ENCODE data around the gene SS18L1.

SS18L1 gene, protein sequence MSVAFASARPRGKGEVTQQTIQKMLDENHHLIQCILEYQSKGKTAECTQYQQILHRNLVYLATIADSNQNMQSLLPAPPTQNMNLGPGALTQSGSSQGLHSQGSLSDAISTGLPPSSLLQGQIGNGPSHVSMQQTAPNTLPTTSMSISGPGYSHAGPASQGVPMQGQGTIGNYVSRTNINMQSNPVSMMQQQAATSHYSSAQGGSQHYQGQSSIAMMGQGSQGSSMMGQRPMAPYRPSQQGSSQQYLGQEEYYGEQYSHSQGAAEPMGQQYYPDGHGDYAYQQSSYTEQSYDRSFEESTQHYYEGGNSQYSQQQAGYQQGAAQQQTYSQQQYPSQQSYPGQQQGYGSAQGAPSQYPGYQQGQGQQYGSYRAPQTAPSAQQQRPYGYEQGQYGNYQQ

DNA sequence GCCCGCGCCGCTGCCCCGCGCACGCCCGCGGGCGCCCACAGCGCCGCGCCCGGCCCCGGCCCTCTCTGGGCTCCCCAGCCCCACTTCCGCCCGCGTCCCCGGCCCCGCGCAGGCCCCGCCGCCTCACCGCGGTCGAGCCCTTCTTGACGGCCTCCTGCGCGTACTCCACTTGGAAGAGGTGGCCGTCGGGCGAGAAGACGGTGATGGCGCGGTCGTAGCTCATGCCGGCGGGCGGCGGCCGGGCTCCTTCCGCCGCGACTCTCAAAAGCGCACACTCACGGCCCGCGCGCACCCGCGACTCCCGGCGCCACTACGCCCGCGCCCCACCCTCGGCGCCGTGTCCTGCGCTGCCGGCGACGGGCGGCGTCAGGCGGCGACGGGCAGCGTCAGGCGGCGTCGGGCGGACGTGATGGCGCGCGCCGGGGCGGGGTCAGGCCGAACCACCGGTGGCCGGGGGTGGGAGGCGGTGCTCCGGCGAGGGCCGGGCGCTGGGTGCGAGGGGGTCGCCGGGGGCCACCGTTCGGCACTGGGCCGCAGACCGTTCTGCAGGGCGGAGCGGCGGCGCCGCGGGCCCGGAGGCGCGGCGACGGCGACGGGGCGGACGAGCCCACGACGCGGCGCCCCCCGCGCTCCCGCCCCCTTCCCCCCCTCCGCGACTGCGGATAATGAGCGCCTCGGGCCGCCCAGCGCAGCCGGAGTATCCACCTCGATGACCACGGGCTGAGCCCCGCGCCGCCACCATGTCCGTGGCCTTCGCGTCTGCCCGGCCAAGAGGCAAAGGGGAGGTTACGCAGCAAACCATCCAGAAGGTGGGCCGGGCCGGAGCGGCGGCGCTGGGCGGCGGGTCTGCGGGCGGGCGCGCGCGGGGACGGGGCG lies at the start of gene SS18L1, which contains the start of gene PSMA7:
Gene SS18L1 (plus strand): TSS at position 689 of the 876 bp plus-strand sequence. CDS start 52 bp downstream, at position 741.
Gene PSMA7 (minus strand): TSS at position 314 of the 876 bp plus-strand sequence. CDS start 91 bp downstream, at position 223.
- Histone ChIP-seq H3K27ac (peak within 1 kb of the TSS; percentile 64), H3K27me3 (ENCODE audit: insufficient read depth, low read depth) (no peaks in the 10 kb centered on the region), H3K4me1 (ENCODE audit: low read depth, poor library complexity, severe bottlenecking) (peaks cover 24% of the 10 kb centered on the region), H4K20me1 (ENCODE audit: insufficient read depth) (peaks cover 28% of the 10 kb centered on the region), H3K79me2 (ENCODE audit: insufficient read depth, low read depth) (peaks cover 78% of the 10 kb centered on the region), H2AFZ (ENCODE audit: low read depth) (0 out of 2 replicates have a peak within 1 kb of the TSS, but pooled peaks have one; percentile 18), H3K4me3 (IDR thresholded peaks at IDR 0.05; ENCODE audit: insufficient read depth, low read depth, low read length) (no peak within 1 kb of the TSS), H3K4me2 (peak within 1 kb of the TSS; percentile 100), H3K9ac (peak within 1 kb of the TSS; percentile 87), H3K36me3 (ENCODE audit: insufficient read depth) (peaks cover 16% of the 10 kb centered on the region; the same call in 1 of the 2 replicates)
- TF ChIP-seq, protein P1, sequence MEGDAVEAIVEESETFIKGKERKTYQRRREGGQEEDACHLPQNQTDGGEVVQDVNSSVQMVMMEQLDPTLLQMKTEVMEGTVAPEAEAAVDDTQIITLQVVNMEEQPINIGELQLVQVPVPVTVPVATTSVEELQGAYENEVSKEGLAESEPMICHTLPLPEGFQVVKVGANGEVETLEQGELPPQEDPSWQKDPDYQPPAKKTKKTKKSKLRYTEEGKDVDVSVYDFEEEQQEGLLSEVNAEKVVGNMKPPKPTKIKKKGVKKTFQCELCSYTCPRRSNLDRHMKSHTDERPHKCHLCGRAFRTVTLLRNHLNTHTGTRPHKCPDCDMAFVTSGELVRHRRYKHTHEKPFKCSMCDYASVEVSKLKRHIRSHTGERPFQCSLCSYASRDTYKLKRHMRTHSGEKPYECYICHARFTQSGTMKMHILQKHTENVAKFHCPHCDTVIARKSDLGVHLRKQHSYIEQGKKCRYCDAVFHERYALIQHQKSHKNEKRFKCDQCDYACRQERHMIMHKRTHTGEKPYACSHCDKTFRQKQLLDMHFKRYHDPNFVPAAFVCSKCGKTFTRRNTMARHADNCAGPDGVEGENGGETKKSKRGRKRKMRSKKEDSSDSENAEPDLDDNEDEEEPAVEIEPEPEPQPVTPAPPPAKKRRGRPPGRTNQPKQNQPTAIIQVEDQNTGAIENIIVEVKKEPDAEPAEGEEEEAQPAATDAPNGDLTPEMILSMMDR (conservative IDR thresholded peaks at IDR 0.05; ENCODE audit: low read depth, low read length), result no peak

DNA sequence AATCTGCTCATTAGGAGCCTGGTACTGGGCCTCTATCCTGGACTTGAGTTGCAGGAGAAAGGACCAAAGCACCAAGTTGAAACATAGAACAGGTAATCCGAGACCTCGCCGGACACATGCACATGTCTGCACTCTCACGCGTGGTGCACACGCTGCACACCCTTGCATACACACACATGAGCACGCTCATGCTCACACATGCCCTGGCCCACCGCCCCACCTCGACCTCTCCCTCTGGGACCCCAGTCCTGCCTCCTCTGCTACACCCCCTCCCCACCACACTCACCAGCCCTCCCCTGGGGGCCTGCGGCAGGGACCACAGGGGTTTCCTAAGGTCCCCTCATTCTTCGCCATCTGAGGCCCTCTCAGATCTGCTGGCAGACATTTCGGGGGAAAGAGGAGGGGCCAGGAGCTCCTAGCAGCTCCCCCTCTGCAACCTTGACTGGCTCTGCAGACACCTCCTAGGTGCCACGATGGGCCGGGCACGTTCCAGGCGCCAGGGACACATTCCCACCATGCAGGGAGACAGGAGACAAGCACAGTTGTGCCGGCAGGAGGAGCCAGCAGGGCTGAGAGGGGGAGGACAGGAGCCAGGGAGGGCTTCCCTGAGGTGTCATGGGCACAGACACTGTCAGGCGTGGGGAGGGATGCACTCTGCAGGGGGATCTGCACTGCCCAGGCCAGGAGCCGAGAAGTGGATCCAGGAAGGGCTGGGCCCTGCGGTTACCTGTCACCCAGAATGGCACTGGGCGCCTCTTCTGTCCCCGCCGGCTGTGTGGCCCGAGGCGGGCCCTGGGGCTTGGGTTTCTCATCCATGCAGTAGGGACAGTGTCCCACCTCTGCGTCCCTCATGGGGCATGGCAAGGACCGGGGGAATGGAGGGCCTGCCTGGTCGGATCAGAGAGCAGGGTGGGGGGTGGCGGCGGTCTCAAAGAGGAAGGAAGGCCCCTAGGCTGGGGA lies 46.9 kb upstream of the SS18L1 start:
- H3K9ac ChIP-seq, result no peak overlapping the region
- no peak overlapping the region for H3K4me3 ChIP-seq (IDR thresholded peaks at IDR 0.05; ENCODE audit: insufficient read depth, low read depth, low read length)
- TF ChIP-seq, protein P1 (conservative IDR thresholded peaks at IDR 0.05; ENCODE audit: low read depth, low read length), result no peak
- H4K20me1 ChIP-seq (ENCODE audit: insufficient read depth), result no peaks in the 10 kb centered on the region
- H3K4me2 ChIP-seq, result no peak overlapping the region
- peaks cover 62% of the 10 kb centered on the region for H3K27me3 ChIP-seq (ENCODE audit: insufficient read depth, low read depth)
- H3K27ac ChIP-seq, result no peak overlapping the region
- H2AFZ ChIP-seq (ENCODE audit: low read depth), result no peak overlapping the region
- no peaks in the 10 kb centered on the region for H3K4me1 ChIP-seq (ENCODE audit: low read depth, poor library complexity, severe bottlenecking)
- no peaks in the 10 kb centered on the region for H3K36me3 ChIP-seq (ENCODE audit: insufficient read depth)
- H3K79me2 ChIP-seq (ENCODE audit: insufficient read depth, low read depth), result no peaks in the 10 kb centered on the region

DNA sequence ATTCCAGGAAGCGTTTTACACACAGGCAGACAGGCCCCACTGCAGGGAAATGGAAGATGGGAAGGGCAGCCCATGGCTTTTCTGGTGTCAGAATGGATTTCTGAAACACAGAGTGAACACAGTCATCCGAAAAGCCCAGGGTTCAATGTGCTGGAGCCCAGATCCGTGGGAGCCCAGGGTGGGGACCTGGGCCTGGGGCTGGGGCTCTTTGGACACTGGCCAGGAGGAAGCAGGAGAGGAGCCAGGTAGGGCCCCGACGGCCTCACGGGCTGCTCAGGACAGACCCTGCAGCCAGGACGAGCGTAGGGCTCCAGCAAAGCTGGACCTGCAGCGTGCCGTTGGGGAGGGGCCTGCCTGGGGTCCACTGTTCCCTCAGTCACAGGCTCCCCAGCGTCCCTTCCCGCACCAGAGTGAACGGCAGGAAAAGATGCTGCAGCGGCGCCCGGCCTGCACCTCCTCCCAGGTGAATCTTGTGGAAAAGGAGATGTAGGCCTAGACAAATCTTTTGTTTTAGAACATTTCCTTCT lies 45.6 kb upstream of the SS18L1 start:
- Histone ChIP-seq H3K9ac (no peak overlapping the region), H4K20me1 (ENCODE audit: insufficient read depth) (no peaks in the 10 kb centered on the region), H2AFZ (ENCODE audit: low read depth) (no peak overlapping the region), H3K79me2 (ENCODE audit: insufficient read depth, low read depth) (no peaks in the 10 kb centered on the region), H3K36me3 (ENCODE audit: insufficient read depth) (no peaks in the 10 kb centered on the region), H3K4me2 (no peak overlapping the region), H3K4me1 (ENCODE audit: low read depth, poor library complexity, severe bottlenecking) (no peaks in the 10 kb centered on the region), H3K27me3 (ENCODE audit: insufficient read depth, low read depth) (peaks cover 60% of the 10 kb centered on the region), H3K27ac (no peak overlapping the region), H3K4me3 (IDR thresholded peaks at IDR 0.05; ENCODE audit: insufficient read depth, low read depth, low read length) (no peak overlapping the region)
- TF ChIP-seq, protein P1 (conservative IDR thresholded peaks at IDR 0.05; ENCODE audit: low read depth, low read length), result no peak

Measured in KMS-11 (cell line).